HG02852 (cell line): ENCODE measurements around the gene SLC35G6.
"Not testable (repeated sequence)": the region's sequence is repeated elsewhere in the genome, so short reads cannot be mapped to it uniquely, and the experiment has no call there.

Experiments
- ATAC-seq: cut with Tn5 transposase; IDR thresholded peaks from one replicate; pipeline ENCODE4 v1.9.1; 2021; ENCODE audit warnings: mild to moderate bottlenecking, moderate library complexity; ENCODE audit not compliant: unreplicated experiment

Gene SLC35G6

DNA sequence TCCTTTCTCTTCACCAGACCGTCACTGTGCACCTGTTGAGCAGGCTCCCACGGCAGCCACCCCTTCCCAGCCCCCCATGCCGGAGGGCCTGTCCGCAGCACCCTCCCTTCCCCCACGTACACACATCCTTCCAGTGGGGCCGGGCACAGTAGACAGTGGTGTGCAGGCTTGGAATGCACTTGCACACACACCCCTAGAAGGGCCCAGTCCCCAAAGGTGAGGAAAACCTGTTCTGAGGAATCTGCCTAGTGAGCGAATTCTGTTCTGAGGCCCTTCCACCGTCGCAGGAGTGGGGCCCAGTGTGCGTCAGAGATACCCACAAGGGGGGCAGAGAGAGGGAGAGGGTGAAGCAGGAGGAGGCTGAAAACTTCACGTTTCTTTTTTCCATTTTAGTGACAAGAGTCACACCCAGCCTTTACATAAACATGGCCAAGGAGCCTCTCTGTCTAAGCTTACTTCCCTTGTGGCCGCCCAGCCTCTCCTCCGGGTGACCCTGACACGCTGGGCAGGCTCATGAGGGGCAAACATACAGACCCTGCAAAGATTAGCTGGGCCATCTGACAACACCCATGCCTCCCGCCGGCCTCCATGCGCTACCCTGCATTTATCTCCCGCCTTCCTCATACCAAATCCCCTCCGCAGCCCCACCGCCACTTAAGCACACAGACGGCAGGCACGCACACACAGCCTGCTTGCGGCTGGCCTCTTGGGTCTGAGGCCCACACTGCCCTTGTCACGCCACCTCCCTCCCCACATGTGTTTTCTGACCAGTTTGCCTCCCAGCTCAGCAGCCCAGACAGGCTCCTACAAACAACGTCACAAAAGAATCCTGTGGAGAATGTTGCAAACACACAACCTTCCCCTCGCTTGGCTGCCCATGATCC is 3.6 kb upstream of the SLC35G6 start:
- no peak for ATAC-seq

DNA sequence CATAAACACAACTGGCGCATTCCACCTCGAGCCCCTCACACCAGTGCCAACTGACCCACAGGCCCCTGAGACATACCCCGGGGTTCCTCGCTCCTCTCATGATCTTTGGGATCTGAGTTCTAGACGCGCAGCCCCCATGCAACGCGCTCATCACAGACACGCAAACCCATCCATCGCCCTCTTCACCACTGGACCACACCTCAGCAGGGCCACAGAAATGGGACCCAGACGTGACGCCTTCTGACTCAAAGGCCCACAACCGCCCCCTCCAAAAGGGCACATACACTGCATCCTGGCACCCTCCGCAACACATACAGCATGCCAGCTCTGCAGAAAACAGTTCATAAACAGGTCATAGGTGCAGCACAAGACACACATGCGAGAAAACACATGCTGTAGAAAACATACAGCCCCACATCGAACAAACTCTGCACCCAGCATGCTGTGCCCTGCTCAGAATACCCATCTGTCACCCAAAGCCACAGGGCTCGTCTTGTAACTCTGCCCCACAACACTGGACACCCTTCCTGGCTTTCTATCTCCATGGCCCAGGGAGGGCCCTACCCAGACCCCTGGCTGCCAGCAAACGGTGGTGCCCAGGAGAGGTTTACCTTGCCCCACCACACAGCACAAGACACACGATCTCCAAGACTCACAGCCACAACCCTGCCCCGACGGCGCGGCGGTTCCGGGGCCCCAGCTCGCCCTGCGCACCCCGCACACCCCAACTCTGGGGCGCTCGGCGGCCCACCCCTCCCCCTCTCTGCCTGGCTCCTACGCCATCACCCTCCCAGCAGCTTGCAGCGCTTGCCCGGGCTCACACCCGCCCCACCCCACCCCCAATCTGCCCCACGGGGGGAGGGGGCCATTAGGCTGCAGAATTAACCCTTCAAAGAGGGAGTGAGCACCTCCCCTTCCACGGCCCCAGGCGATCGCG is 2.7 kb upstream of the SLC35G6 start:
- ATAC-seq: no peak

- no peak for ATAC-seq
These were observed 1.8 kb upstream of the SLC35G6 start, which contains the start of gene ZBTB4 for GRCh38 chr17:7479213-7480088. Gene ZBTB4, minus strand, starts transcription at chr17:7479631. Its CDS starts 12,830 bp downstream, at chr17:7466801.

DNA sequence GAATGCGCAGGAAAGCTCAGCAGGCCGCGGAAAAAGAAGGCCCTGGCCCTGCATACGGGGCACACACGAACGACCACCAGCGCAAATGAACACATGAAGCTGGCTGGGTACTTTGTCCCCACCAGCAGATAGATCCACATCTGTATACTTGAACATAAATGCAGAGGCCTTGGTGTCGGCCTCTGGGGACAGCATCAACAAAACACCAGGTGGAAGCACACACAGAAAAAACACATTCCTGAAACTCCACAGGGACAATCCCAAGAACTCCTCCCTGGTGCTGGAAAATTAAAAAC is 1.2 kb upstream of the SLC35G6 start:
- ATAC-seq: no peak

- not testable (repeated sequence) for ATAC-seq
These were observed 846 bp downstream of the SLC35G6 start for GRCh38 chr17:7481842-7482741.

- not testable (repeated sequence) for ATAC-seq
These were observed 1.5 kb downstream of the SLC35G6 start for GRCh38 chr17:7482742-7483088.

GRCh38 chr17:7483255-7484066 is 2.2 kb downstream of the SLC35G6 start:
- ATAC-seq: peak; percentile 29

DNA sequence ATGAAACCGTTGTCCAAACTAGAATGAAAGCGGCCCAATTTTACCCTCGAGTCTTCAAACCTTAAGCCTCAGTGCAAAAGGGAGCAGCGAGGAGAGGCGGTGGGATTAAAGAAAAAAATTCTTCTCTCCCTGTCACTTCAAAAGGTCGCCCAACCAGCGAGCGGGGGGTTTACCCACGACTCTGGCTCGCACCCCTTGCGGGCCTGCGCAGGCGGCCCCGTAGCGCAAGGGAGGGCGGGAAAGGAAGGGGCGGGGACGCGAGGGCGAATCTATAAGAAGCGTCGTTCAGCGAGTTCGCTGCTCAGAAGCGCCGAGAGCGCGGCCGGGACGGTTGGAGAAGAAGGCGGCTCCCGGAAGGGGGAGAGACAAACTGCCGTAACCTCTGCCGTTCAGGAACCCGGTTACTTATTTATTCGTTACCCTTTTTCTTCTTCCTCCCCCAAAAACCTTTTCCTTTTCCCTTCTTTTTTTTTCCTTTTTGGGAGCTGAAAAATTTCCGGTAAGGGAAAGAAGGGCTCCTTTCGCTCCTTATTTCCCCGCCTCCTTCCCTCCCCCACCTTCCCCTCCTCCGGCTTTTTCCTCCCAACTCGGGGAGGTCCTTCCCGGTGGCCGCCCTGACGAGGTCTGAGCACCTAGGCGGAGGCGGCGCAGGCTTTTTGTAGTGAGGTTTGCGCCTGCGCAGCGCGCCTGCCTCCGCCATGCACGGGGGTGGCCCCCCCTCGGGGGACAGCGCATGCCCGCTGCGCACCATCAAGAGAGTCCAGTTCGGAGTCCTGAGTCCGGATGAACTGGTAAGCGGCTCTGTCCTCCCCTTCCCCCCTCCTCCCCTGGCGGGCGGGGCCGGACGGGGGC is 3.0 kb downstream of the SLC35G6 start, which contains the start of gene POLR2A:
TSS of gene POLR2A (plus strand) at position 300 of the 852 bp plus-strand sequence.
- peak; percentile 52 for ATAC-seq

DNA sequence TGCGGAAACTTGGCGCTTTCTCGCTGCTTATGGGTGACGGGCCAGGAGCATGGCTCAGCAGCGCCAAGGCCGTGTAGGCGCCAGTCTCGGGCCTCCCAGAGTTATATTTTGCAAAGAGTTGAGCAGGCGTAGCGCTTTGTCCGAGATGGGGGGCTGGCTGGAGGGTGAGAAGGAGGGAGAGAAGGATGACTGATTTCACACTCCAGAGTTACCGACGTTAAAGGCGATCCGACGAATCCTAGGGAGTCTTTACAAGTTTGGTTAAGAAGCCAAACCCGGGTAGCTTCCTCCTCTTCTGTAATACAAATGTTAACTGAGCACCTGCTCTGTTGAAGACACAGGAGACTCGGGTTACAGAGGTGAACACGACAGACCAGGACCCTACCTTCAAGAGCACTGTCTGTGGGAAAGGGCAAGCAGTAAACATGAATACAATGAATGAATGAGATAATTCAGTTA is 3.7 kb downstream of the SLC35G6 start:
- no peak for ATAC-seq

DNA sequence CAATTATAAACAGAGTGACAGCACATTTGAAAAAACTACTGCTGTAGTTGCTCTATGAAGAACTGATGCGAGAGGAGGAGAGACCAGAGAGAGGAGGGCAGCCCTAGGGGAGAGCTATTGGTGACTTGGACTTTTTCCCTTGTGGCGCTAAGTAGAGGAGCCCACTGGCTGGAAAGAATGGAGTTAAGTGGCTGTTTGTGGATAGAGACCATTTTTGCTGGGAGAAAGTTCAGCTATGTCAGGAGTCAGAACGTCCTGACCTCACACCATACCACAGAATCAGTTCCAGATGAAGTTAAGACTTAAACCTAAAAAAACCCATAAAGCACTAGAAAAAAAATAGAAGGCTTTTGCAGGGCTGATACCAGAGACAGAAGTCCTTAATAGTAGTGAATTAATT is 4.9 kb downstream of the SLC35G6 start:
- ATAC-seq: no peak

GRCh38 chr17:7490144-7490543 is 8.9 kb downstream of the SLC35G6 start:
- ATAC-seq: no peak

DNA sequence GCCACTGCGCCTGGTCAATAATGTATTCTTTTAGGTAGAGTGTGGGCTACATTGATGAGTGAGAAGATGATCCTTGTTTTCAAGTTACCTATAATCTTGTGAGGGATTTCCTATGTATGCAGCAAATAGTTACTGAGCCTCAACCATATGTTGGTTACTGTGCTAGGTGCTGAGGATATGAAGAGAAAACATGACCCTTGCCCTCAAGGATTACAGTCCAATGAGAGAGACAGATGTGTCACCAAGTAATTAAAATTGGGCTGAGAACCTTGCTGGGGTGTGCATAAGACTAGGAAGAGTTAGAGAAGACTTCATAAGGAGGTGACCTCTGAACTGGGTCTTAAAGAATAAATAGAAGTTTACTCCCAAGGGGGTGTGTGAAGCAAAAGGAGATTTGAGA is 10.3 kb downstream of the SLC35G6 start:
- ATAC-seq: no peak

DNA sequence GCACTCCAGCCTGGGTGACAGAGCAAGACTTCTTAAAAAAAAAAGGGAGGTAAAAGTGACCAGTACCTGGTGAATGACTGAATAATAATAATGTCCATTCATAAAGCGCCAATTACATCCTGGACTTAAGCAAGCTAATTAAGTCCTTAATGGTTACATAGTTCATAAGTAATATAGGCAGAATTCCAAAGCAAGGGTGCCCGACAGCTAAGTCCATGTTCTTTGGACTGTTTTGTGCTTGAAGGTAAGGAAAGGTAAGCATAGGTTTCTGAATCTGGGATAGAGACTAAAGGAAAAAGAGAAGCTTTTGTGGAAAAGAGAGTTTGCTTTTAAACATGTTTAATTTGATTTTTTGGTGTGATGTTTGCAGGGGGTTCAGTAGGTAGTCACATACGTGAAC is 12.7 kb downstream of the SLC35G6 start:
- no peak for ATAC-seq

DNA sequence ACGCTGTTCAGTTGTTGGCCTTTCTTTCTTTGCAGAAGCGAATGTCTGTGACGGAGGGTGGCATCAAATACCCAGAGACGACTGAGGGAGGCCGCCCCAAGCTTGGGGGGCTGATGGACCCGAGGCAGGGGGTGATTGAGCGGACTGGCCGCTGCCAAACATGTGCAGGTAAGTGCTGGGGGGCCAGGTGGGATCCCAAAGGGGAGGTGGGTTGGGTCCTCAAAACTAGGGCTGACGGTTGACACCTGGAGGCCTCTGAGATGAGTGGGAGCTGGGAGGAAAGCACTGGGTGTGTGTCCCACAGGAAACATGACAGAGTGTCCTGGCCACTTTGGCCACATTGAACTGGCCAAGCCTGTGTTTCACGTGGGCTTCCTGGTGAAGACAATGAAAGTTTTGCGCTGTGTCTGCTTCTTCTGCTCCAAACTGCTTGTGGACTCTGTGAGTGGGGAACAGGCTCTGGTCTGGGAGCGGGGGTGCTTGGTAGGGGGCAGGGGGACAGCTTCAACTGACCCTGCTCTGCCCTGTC is 14.7 kb downstream of the SLC35G6 start:
- ATAC-seq: no peak

GRCh38 chr17:7496470-7497183 is 15.4 kb downstream of the SLC35G6 start:
- ATAC-seq: no peak

- ATAC-seq: no peak
These were observed 16.0 kb downstream of the SLC35G6 start for GRCh38 chr17:7497228-7497627.

- no peak for ATAC-seq
These were observed 16.4 kb downstream of the SLC35G6 start for GRCh38 chr17:7497636-7498035.
